GM06990 (cell line): Measurements from ENCODE around the gene JAG2.

Experiments used
- DNase-seq: peaks from one replicate; pipeline ENCODE4 v3.0.0-alpha.2; 2011; ENCODE audit not compliant: insufficient read length; ENCODE audit errors: extremely low read depth
- H3K27me3 ChIP-seq: replicated peaks from 2 replicates; pipeline ENCODE4 v1.6.0; 2011; ENCODE audit warnings: low read length; ENCODE audit not compliant: control insufficient read depth, insufficient read depth
- H3K36me3 ChIP-seq: 2 replicates; pipeline ENCODE4 v1.5.1; 2011; ENCODE audit warnings: low read length; ENCODE audit not compliant: control insufficient read depth, insufficient read depth
- H3K4me3 ChIP-seq: replicated peaks from 2 replicates; pipeline ENCODE4 v1.5.1; 2011; ENCODE audit warnings: low read depth, mild to moderate bottlenecking, control low read depth, low read length
- CTCF ChIP-seq: IDR thresholded peaks from 2 replicates; pipeline ENCODE4 v1.5.1; 2011; ENCODE audit warnings: low read length, control low read depth, mild to moderate bottlenecking, inconsistent platforms; ENCODE audit not compliant: insufficient read depth, poor library complexity, severe bottlenecking

Gene JAG2

GRCh38 chr14:105197211-105197641 lies 28.6 kb upstream of the JAG2 start:
- no peak for TF ChIP-seq CTCF
- Histone ChIP-seq H3K27me3 (no peaks in the 10 kb centered on the region; the same call in 1 of the 2 replicates), H3K36me3 (no peaks in the 10 kb centered on the region), H3K4me3 (no peak overlapping the region)
- DNase-seq = no peak

GRCh38 chr14:105196265-105196960 lies 27.8 kb upstream of the JAG2 start:
- no peak for TF ChIP-seq CTCF
- Histone ChIP-seq H3K36me3 (no peaks in the 10 kb centered on the region), H3K4me3 (no peak overlapping the region), H3K27me3 (no peaks in the 10 kb centered on the region; the same call in 1 of the 2 replicates)
- DNase-seq = no peak

GRCh38 chr14:105195522-105196264 lies 27.1 kb upstream of the JAG2 start:
- no peak for TF ChIP-seq CTCF
- Histone ChIP-seq H3K27me3 (no peaks in the 10 kb centered on the region; the same call in 1 of the 2 replicates), H3K36me3 (no peaks in the 10 kb centered on the region), H3K4me3 (no peak overlapping the region)
- DNase-seq = no peak

- no peaks in the 10 kb centered on the region; the same call in 1 of the 2 replicates for H3K27me3 ChIP-seq
- no peak for TF ChIP-seq CTCF
- no peak for DNase-seq
- H3K36me3 ChIP-seq = no peaks in the 10 kb centered on the region
- H3K4me3 ChIP-seq = no peak overlapping the region
Observed at GRCh38 chr14:105195051-105195450, 26.5 kb upstream of the JAG2 start.

GRCh38 chr14:105193916-105194782 lies 25.6 kb upstream of the JAG2 start:
- no peaks in the 10 kb centered on the region; the same call in 1 of the 2 replicates for H3K27me3 ChIP-seq
- no peak for TF ChIP-seq CTCF
- H3K4me3 ChIP-seq = no peak overlapping the region
- H3K36me3 ChIP-seq = no peaks in the 10 kb centered on the region
- DNase-seq = no peak
